Measurements from ENCODE around the gene ZNF74. TPM values are rescaled to one million over a fixed set of nuclear protein-coding genes. Genes with fewer than 3 reads are reported as not detected.

ZNF74 gene
- total RNA-seq: 6.5 and 7.8 TPM in 2 replicates

GRCh38 chr22:20393705-20394476 is at the start of gene ZNF74:
TSS of gene ZNF74 (plus strand) at chr22:20394151. CDS start at chr22:20394629, 478 bp downstream.

GRCh38 chr22:20437613-20438426 is 43.9 kb downstream of the ZNF74 start, which contains the start of gene SCARF2:
TSS of gene SCARF2 (minus strand) at chr22:20437825. CDS start at chr22:20437754, 71 bp downstream.

Small RNA genes lying within 50 kb of the gene (small RNA-seq; reads per million reads assigned to genes)
- gene RNU6-225P: not detected

Other genes with a start within 250 kb of the ZNF74 start
- gene CCDC188, start 243.1 kb upstream of the ZNF74 start, total RNA-seq: 0.65 and 1.3 TPM in 2 replicates
- 0.22 and 0.26 TPM in 2 replicates for gene RTN4R, start 125.8 kb upstream of the ZNF74 start, total RNA-seq
- 48.0 and 54.7 TPM in 2 replicates for gene DGCR6L, start 74.1 kb upstream of the ZNF74 start, total RNA-seq
- gene SCARF2, start 43.7 kb downstream of the ZNF74 start, total RNA-seq: 19.0 and 22.7 TPM in 2 replicates
- gene KLHL22, start 101.6 kb downstream of the ZNF74 start, total RNA-seq: 37.8 and 38.4 TPM in 2 replicates
- gene MED15, start 113.5 kb downstream of the ZNF74 start, total RNA-seq: 44.5 and 53.8 TPM in 2 replicates

Data from articular chondrocyte of knee joint (primary cell).